Stimulated activated CD8-positive, alpha-beta memory T cell treated with anti-CD3 and anti-CD28 coated beads, Interleukin-4, amount 100 ng/mL, for 4 hours (primary cell): ENCODE results near the gene SMC6.

Experiments
- DNase-seq, 2 donors: peaks; one replicate each; pipeline ENCODE4 v3.0.0-alpha.2; 2020; ENCODE audit warnings: low read depth in 2 of 2, low spot score in 1 of 2

SMC6 gene

GRCh38 chr2:17763641-17764333, 10.2 kb upstream of the SMC6 start:
- no peak for DNase-seq

DNA sequence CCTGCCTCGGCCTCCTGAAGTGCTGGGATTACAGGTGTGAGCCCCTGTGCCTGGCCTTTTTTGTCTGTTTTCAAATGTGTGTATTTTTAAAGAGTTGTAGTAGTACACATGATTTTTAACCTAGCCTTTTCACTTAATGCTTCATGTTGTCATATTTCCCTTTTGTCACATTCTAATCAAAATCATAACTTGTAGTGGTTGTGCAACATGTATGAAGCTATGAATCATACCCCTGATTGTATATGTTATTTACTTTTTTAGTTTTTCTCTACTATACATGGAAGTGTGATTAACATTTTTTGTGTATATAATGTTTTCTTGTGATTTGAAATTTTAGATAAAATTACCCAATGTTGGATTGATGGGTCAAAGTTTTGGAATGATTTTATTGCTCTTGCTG, 8.8 kb upstream of the SMC6 start:
- no peak for DNase-seq

- no peak for DNase-seq
These were observed 6.2 kb upstream of the SMC6 start for GRCh38 chr2:17759805-17760204.

GRCh38 chr2:17758118-17758517, 4.5 kb upstream of the SMC6 start:
- DNase-seq, result no peak

- no peak for DNase-seq
These were observed 3.7 kb upstream of the SMC6 start for GRCh38 chr2:17757321-17757720.

DNA sequence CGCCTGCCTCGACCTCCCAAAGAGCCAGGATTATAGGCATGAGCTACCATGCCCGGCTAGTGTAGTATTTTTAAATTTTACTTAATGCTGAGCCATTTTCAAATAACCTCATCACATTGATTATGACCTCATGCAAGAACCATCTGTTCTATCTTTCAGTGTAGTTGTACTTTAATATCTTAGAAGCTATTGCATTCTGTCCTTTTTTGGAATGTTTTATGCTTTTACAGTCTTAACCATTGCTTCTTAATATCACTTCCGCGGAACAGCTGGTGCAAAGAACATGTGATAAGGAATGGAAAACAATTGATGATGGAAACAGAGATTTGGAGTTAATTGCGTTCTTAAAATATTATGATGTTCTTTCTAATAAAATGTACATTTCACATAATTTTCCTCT, 3.1 kb upstream of the SMC6 start:
- no peak for DNase-seq

DNA sequence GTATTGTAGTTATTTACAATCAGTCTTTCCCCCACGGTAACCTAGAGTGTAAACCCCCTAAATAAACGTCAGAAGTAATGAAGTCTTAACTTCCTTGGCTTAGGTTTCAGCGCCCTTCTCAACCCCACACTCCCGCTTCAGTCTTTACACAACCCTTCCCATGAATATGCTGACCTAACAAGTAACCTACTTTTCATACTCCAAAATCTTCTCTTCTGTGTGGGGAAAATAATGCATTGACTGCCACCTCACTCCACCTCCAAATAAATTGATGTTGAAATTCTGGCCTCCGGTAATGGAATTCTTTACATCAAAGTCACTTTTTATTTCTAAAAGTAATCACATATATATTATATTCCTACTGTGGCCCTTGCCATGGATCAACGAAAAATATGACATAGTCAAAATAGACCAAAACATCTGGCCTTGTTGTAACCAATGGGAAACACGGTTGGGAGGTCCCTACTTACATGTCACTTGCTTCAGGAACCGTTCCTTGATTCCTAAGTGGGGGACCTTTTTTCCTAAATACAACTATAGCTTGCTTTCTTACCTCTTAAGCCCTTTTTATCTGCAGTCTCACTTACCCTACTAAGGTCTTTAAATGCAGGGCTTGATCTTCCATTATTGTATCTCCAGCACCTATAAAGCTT, 1.3 kb upstream of the SMC6 start:
- no peak for DNase-seq

DNA sequence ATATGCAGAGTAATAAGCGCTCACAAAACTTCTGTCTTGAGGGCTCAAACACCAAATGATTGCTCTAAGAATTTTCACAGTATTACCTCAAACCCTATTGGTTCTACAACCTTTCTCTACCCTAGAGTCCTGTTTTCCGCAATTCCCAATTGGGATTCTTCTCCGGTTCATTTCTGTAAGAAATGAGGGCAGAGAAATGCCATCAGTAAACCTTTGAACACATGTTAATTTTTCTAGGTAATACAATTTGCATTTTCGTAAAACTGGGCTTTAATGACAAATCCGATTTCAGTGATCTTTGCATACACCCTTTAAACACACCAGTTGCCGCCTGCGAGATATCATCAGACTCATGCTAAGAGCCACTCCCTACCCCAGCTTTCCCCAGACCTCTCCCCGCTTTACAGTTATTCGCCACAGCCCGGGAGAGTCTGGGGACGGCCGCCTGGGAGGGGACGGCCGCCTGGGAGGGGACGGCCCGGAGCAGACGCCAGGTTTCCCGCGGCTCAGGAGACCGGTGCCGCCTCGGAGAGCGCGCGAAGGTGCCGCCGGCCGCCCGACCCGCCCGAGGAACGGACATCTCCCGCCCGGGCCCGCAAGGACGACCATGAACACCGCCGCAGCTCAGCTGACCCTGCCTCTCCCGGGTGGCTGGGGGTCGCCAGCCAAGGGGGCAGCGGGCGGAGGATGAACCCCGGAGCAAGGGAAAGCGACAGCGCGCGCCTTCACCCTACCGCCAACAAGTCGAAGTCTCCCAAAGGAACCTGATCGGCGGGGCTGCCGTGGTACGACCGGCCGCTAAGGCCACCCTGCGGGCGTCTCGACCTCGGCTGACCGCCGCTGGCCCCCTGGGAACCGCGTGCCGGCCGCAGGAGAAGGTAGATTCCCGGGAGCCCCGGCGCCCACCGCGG, 463 bp downstream of the SMC6 start:
- peak; percentile 5 to 10 for DNase-seq

GRCh38 chr2:17752246-17752645, 1.4 kb downstream of the SMC6 start:
- no peak for DNase-seq

- no peak for DNase-seq
These were observed 3.7 kb downstream of the SMC6 start for GRCh38 chr2:17749753-17750438.

- DNase-seq, result no peak
These were observed 4.9 kb downstream of the SMC6 start for GRCh38 chr2:17748745-17749144.

- no peak for DNase-seq
These were observed 5.7 kb downstream of the SMC6 start for GRCh38 chr2:17747684-17748452.

GRCh38 chr2:17740203-17740602, 13.4 kb downstream of the SMC6 start:
- DNase-seq, result no peak

- DNase-seq, result no peak
These were observed 16.6 kb downstream of the SMC6 start for GRCh38 chr2:17736989-17737388.

DNA sequence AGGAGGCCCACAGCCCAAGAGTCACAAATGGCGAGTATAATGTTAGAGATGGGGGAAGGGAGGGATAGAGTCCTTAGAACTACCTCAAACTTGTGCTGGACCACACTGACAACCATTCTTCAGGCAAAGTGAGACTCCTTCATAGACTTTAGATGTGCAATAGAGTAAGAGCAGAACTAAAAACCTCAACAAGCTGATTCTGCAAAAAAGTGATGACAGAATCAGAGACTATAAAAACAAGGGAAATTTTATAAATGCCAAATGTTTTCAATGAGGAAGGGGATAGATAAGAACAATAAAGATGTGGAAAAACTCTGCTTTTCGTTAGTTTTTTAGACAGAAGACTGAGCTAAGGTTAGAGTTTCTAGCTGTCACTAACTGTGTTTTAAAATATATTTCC, 17.7 kb downstream of the SMC6 start:
- no peak for DNase-seq

GRCh38 chr2:17733599-17733998, 20.0 kb downstream of the SMC6 start:
- no peak for DNase-seq

GRCh38 chr2:17729880-17730279, 23.7 kb downstream of the SMC6 start:
- DNase-seq, result no peak

GRCh38 chr2:17728210-17728609, 25.4 kb downstream of the SMC6 start:
- no peak for DNase-seq

- no peak for DNase-seq
These were observed 33.8 kb downstream of the SMC6 start for GRCh38 chr2:17719562-17720371.

DNA sequence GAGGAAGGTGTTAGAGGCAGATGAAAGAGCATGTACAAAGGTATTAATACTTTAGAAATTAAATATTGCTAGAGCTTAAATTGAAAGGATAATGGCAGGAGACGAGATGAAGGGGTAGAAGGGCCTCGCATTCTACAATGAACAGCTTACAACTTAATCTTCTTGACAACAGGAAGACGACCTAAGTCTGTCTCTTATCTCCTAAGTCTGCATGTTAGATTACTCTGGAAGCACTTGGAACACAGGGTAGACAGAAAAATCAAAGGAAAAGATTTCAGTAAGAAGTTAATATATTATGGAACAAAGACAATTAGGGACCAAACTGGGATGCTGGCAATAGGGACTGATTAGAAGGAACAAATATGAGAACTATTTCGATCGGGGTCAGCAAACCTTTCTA, 34.9 kb downstream of the SMC6 start:
- DNase-seq, result no peak
